Fibroblast of lung (primary cell): ENCODE data around the gene ANKS3.

ENCODE experiments used
- EZH2 ChIP-seq: IDR thresholded peaks from 2 replicates; pipeline ENCODE4 v1.5.1; 2012; ENCODE audit warnings: low read length, control low read depth, mild to moderate bottlenecking; ENCODE audit errors: missing control alignments
- TF ChIP-seq, protein P1 (sequence below), 2 donors: IDR thresholded peaks in 1 of 2; conservative IDR thresholded peaks in 1 of 2; 1 replicate in 1 of 2; 2 replicates in 1 of 2; pipeline ENCODE4 v1.5.1; 2011 to 2012; ENCODE audit warnings: low read length in 2 of 2, control low read depth in 1 of 2, inconsistent platforms in 1 of 2, low read depth in 1 of 2, mild to moderate bottlenecking in 1 of 2

DNA sequence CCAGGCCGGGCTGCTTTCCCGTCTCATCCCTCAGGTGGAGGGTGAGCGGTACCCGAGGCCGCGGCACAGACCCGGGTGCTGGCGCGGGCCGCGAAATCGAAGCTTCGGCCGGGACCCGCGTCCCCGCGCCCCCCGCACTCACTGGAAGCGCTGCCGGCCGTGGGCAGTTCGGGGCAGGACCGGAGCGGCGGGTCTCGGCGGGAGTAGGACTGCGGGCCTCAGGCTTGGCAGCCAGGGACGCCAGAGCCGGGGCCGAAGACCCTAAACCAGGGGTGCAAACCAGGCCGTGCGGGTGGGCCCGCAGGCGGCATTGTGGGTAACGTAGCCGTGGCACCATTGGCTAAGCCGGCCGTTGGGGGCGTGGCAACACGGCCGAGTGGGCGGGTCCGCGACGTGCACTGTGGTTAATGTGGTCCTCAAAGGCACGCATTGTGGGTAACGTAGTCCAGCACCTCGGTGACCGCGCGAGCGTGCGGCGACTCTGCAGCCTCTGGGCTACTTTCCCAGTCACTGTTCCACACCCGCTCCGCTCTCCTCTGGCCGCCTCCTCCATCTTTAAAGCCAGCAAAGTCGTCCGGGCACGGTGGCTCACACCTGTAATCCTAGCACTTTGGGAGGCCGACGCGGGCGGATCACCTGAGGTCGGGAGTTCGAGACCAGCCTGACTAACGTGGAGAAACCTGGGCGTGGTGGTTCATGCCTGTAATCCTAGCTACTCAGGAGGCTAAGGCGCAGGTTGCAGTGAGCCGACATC, 33.0 kb upstream of the ANKS3 start, which contains the start of gene ZNF500:
- TF ChIP-seq, protein P1, sequence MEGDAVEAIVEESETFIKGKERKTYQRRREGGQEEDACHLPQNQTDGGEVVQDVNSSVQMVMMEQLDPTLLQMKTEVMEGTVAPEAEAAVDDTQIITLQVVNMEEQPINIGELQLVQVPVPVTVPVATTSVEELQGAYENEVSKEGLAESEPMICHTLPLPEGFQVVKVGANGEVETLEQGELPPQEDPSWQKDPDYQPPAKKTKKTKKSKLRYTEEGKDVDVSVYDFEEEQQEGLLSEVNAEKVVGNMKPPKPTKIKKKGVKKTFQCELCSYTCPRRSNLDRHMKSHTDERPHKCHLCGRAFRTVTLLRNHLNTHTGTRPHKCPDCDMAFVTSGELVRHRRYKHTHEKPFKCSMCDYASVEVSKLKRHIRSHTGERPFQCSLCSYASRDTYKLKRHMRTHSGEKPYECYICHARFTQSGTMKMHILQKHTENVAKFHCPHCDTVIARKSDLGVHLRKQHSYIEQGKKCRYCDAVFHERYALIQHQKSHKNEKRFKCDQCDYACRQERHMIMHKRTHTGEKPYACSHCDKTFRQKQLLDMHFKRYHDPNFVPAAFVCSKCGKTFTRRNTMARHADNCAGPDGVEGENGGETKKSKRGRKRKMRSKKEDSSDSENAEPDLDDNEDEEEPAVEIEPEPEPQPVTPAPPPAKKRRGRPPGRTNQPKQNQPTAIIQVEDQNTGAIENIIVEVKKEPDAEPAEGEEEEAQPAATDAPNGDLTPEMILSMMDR (conservative IDR thresholded peaks at IDR 0.05 in 1 of 2, IDR thresholded peaks at IDR 0.05 in 1 of 2; ENCODE audit: low read depth in 1 of 2, low read length in 2 of 2): no peak
- TF ChIP-seq EZH2: no peak
